Small intestine (tissue), 7 donors: ENCODE results near the gene KCNG2. TPM values are rescaled to one million over a fixed set of nuclear protein-coding genes. Genes with fewer than 3 reads are reported as not detected.

Source experiments
- DNase-seq, 2 donors: peaks; one replicate each; pipeline versions ENCODE4 v3.0.0 to v3.0.0-alpha.2; 2013
- FAIRE-seq: peaks from 2 replicates; lab custom pipeline; 2012; peaks lifted over from hg19 to GRCh38; lab: Jason Lieb, UNC
- H3K27ac ChIP-seq, 3 donors: one replicate each; pipeline ENCODE4 v1.5.1; 2013; ENCODE audit warnings: low read length in 2 of 3, mild to moderate bottlenecking in 2 of 3, control low read depth in 1 of 3, inconsistent platforms in 1 of 3, low read depth in 1 of 3, moderate library complexity in 1 of 3
- H3K27me3 ChIP-seq, 3 donors: one replicate each; pipeline ENCODE4 v1.6.1; 2013; ENCODE audit warnings: low read length in 3 of 3, inconsistent platforms in 1 of 3; ENCODE audit not compliant: control insufficient read depth in 3 of 3, insufficient read depth in 3 of 3
- H3K36me3 ChIP-seq, 3 donors: one replicate each; pipeline ENCODE4 v1.6.1; 2013; ENCODE audit warnings: low read length in 3 of 3, inconsistent platforms in 1 of 3, low read depth in 1 of 3, mild to moderate bottlenecking in 1 of 3, moderate library complexity in 1 of 3; ENCODE audit not compliant: control insufficient read depth in 3 of 3, insufficient read depth in 2 of 3
- H3K4me1 ChIP-seq, 3 donors: one replicate each; pipeline ENCODE4 v1.6.1; 2013; ENCODE audit warnings: low read length in 2 of 3, inconsistent platforms in 1 of 3, low read depth in 1 of 3, mild to moderate bottlenecking in 1 of 3, moderate library complexity in 1 of 3; ENCODE audit not compliant: control insufficient read depth in 3 of 3, insufficient read depth in 2 of 3
- H3K4me3 ChIP-seq, 3 donors: one replicate each; pipeline ENCODE4 v1.5.1; 2013; ENCODE audit warnings: low read length in 3 of 3, control low read depth in 1 of 3, inconsistent platforms in 1 of 3, low read depth in 1 of 3, mild to moderate bottlenecking in 1 of 3, moderate library complexity in 1 of 3
- H3K9me3 ChIP-seq, 2 donors: one replicate each; pipeline ENCODE4 v1.6.1; 2013; ENCODE audit warnings: low read depth in 1 of 2, low read length in 1 of 2; ENCODE audit not compliant: control insufficient read depth in 2 of 2, insufficient read depth in 1 of 2
- WGBS, 3 donors: extraction: QIAGEN DNeasy Blood & Tissue Kit; methylation state at CpG; one replicate each; pipeline ENCODE4 v1.1.7; 2013; 5-methylcytosine and 5-hydroxymethylcytosine counted together
- polyA plus RNA-seq, 4 donors: library from polyadenylated mRNA; stranded (reverse) in 3 of 4; unstranded in 1 of 4; fragments of 200-250 nt in 3 of 4; fragments of 120-200 nt in 1 of 4; gene quantifications; one replicate each; pipeline versions ENCODE4 v1.2.1 to v1.2.3, GENCODE V29; 2013
- donor health status: healthy with polysubstance abuse.
- donor health status: control.
- donor health status: control.
- donor health status: Bipolar disorder and iron deficiency.
- donor health status: healthy.

Gene KCNG2
- polyA plus RNA-seq, 4 donors, result 0.10 to 0.30 TPM; not detected in 2

DNA sequence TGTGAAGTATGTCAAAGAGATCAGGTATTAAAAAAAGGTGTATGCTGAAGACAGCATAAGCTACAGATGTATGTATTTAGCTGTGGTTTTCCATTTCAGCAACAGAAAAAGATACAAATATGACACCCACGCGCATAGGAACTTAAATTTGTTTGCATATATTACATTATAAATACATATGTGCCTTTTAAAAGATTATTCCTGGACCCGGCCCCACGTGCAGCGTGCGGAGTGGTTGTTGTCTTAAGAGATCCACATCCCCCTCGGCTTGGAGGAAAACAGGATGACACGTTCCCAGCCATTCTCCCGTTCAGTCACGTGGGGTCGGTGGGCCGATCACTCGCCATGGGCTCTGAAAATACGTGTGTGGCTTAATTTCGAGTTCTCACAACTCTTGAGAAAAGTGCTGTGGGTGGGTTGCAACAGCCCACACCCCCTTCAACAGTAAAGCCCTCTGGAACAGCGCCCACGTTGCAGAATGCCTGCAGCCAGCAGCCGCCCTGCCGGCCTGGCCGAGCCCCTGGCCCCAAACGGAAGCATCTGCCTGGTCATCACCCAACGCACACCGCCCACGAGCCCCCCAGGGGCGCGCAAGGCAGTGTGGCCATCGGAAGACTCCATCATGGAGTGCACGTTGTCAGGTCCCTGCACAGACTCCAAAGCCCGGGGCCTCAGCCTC lies 18.6 kb upstream of the KCNG2 start:
- H3K27me3 ChIP-seq, result peaks cover 0 to 4% (median 2%) of the 10 kb centered on the region in 3 donors
- FAIRE-seq, result no peak

GRCh38 chr18:79779700-79780190 lies 18.0 kb upstream of the KCNG2 start:
- H3K4me3 ChIP-seq, result no peak overlapping the region
- 81 to 85% (median 82%) methylated on average over 17 to 18 of the region's 18 CpGs for WGBS, 3 donors
- FAIRE-seq (no peak), DNase-seq (no peak)
- no peak overlapping the region for H3K27ac ChIP-seq
- H3K27me3 ChIP-seq, result peaks cover 0 to 4% (median 4%) of the 10 kb centered on the region in 3 donors
- H3K4me1 ChIP-seq, result no peaks in the 10 kb centered on the region
- no peaks in the 10 kb centered on the region for H3K9me3 ChIP-seq
- no peaks in the 10 kb centered on the region for H3K36me3 ChIP-seq

More for the DNA sequence above, 18.6 kb upstream of the KCNG2 start:
- no peak overlapping the region for H3K4me3 ChIP-seq
- H3K9me3 ChIP-seq, result no peaks in the 10 kb centered on the region
- no peaks in the 10 kb centered on the region for H3K36me3 ChIP-seq
- no peaks in the 10 kb centered on the region for H3K4me1 ChIP-seq
- WGBS, 3 donors, result 80 to 88% (median 82%) methylated on average over 28 to 29 of the region's 29 CpGs
- no peak overlapping the region for H3K27ac ChIP-seq
- DNase-seq, result no peak

GRCh38 chr18:79780547-79780946 lies 17.2 kb upstream of the KCNG2 start:
- FAIRE-seq (no peak), DNase-seq (no peak)
- 83 to 89% (median 84%) methylated on average over 8 of the region's 8 CpGs for WGBS, 3 donors
- H3K27ac ChIP-seq, result no peak overlapping the region
- H3K4me1 ChIP-seq, result no peaks in the 10 kb centered on the region
- H3K4me3 ChIP-seq, result no peak overlapping the region
- no peaks in the 10 kb centered on the region for H3K9me3 ChIP-seq
- H3K27me3 ChIP-seq, result peaks cover 0 to 4% (median 4%) of the 10 kb centered on the region in 3 donors
- no peaks in the 10 kb centered on the region for H3K36me3 ChIP-seq

- DNase-seq (no peak), FAIRE-seq (no peak)
- Histone ChIP-seq H3K36me3 (no peaks in the 10 kb centered on the region), H3K4me3 (no peak overlapping the region), H3K4me1 (no peaks in the 10 kb centered on the region), H3K27me3 (peaks cover 0 to 9% (median 7%) of the 10 kb centered on the region in 3 donors), H3K9me3 (no peaks in the 10 kb centered on the region), H3K27ac (no peak overlapping the region)
- WGBS, 3 donors, result 76 to 84% (median 77%) methylated on average over 17 of the region's 17 CpGs
These were observed 16.3 kb upstream of the KCNG2 start for GRCh38 chr18:79781331-79781941.

- WGBS, 3 donors, result 85 to 90% (median 89%) methylated on average over 43 of the region's 43 CpGs
- FAIRE-seq (no peak), DNase-seq (no peak)
- Histone ChIP-seq H3K9me3 (no peaks in the 10 kb centered on the region), H3K27me3 (peaks cover 0 to 20% (median 13%) of the 10 kb centered on the region in 3 donors), H3K36me3 (no peaks in the 10 kb centered on the region), H3K4me3 (no peak overlapping the region), H3K4me1 (no peaks in the 10 kb centered on the region), H3K27ac (no peak overlapping the region)
These were observed 15.0 kb upstream of the KCNG2 start for GRCh38 chr18:79782566-79783308.

- H3K36me3 ChIP-seq, result no peaks in the 10 kb centered on the region
- FAIRE-seq (no peak), DNase-seq (no peak)
- H3K4me1 ChIP-seq, result no peaks in the 10 kb centered on the region
- H3K4me3 ChIP-seq, result no peak overlapping the region
- no peak overlapping the region for H3K27ac ChIP-seq
- WGBS, 3 donors, result 80 to 86% (median 84%) methylated on average over 42 of the region's 42 CpGs
- H3K27me3 ChIP-seq, result peaks cover 0 to 32% (median 17%) of the 10 kb centered on the region in 3 donors
- no peaks in the 10 kb centered on the region for H3K9me3 ChIP-seq
These were observed 13.4 kb upstream of the KCNG2 start for GRCh38 chr18:79784071-79784913.

GRCh38 chr18:79784965-79785770 lies 12.6 kb upstream of the KCNG2 start:
- 72 to 76% (median 74%) methylated on average over 32 of the region's 32 CpGs for WGBS, 3 donors
- DNase-seq, result no peak
- no peak for FAIRE-seq
- Histone ChIP-seq H3K36me3 (no peaks in the 10 kb centered on the region), H3K9me3 (no peaks in the 10 kb centered on the region), H3K4me3 (no peak overlapping the region), H3K27me3 (peaks cover 0 to 38% (median 17%) of the 10 kb centered on the region in 3 donors), H3K4me1 (no peaks in the 10 kb centered on the region), H3K27ac (no peak overlapping the region)
